GM19239 (cell line): ENCODE results near the gene CARD14.
"Not testable (repeated sequence)": the region's sequence is repeated elsewhere in the genome, so short reads cannot be mapped to it uniquely, and the experiment has no call there.

Source experiments
- DNase-seq: peaks from one replicate; pipeline ENCODE4 v3.0.0; 2011; ENCODE audit warnings: low spot score; ENCODE audit not compliant: insufficient read length
- FAIRE-seq: peaks from 2 replicates; lab custom pipeline; 2011; peaks lifted over from hg19 to GRCh38; lab: Jason Lieb, UNC

Gene CARD14

GRCh38 chr17:80244871-80245509, 75.2 kb downstream of the CARD14 start:
- DNase-seq (no peak), FAIRE-seq (no peak)

- FAIRE-seq (no peak), DNase-seq (no peak)
These were observed 75.9 kb downstream of the CARD14 start for GRCh38 chr17:80245566-80246265.

- FAIRE-seq (no peak), DNase-seq (no peak)
These were observed 76.4 kb downstream of the CARD14 start for GRCh38 chr17:80246266-80246681.

DNA sequence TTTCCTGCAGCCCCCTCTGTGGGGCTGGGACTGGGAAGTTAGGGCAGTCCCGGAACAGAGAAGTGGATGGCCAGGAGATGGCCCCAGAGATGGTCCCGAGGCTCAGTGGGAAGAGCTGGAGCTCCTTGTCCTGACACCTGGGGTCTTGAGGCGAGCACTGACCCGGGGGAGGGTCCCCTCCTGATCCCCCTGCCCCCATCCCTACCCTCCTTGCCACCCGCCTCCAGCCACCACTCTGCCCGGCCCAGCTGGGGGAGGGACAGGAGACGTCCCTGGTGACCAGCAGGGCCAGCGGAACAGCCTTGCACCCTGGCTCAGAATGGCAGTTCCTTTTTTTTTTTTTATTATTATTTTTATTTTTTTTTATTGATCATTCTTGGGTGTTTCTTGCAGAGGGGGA, 76.9 kb downstream of the CARD14 start:
- FAIRE-seq (no peak), DNase-seq (no peak)

GRCh38 chr17:80247561-80247960, 77.7 kb downstream of the CARD14 start:
- DNase-seq: no peak

DNA sequence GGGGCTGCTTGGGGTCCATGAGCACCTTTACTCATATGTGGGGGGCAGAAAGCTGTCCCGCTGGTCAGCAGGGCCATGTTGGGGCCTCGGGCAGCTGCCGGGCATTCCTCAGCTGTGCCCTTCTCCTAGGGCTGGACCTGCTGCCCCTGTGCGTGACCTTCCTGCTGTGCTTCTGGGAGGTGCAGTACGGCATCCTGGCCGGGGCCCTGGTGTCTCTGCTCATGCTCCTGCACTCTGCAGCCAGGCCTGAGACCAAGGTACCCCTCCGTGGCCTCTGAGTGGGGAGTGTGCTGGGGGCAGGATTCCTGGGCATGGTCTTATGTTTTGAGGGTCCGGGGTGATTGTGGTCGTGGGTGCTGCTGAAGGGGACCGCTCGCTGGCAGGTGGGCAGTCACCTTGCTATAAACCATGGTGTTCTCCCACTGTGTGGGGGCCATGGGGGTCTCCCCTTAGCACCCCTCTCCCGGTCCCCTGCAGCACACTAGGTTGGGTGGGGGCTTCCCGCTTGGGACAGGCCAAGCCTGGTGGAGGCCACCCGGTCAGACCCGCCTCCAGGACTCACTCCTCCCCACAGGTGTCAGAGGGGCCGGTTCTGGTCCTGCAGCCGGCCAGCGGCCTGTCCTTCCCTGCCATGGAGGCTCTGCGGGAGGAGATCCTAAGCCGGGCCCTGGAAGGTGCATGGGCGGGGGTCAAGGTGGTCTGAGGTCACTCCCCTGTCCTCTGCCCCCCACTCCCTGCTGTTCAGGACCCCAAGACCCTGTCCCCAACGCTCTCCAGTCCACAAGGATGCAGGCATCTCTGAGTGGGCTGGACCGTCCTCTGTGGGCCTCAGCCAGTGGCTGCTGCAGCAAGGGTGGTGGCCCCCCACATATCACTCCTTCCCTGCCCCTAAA, 78.4 kb downstream of the CARD14 start:
- FAIRE-seq (no peak), DNase-seq (no peak)

More at GRCh38 chr17:80247561-80247960, 77.7 kb downstream of the CARD14 start:
- FAIRE-seq: no peak

GRCh38 chr17:80248894-80249710, 79.3 kb downstream of the CARD14 start:
- FAIRE-seq (no peak), DNase-seq (no peak)

DNA sequence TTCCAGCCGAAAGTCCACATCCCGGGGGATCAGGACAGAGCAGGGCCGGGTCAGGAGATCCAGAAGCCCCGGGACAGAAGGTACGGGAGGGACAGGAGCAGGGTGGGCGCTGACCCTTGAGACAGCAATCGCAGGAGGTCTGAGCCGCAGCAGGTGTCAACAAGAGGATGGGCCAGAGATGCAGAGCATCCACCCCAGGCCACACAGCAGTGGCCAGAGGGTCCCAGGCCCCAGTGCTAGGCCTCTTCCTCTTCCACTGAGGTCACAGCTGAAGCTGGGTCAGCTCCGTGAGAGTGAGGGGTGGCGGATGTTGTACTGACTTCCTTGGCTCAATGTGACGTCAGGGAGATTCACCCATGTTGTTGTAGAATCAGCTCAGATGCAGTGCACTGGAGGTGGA, 82.1 kb downstream of the CARD14 start:
- FAIRE-seq (no peak), DNase-seq (no peak)

DNA sequence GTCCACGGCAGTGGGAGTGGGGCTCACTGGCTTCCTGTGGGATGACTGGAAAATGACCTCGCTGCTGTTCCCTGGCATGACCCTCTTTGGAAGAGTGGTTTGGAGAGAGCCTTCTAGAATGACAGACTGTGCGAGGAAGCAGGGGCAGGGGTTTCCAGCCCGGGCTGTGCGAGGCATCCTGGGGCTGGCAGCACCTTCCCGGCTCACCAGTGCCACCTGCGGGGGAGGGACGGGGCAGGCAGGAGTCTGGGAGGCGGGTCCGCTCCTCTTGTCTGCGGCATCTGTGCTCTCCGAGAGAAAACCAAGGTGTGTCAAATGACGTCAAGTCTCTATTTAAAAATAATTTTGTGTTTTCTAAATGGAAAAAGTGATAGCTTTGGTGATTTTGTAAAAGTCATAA, 83.0 kb downstream of the CARD14 start:
- DNase-seq (peak; percentile 85), FAIRE-seq (no peak)

- DNase-seq: no peak
- FAIRE-seq: no peak
These were observed 84.0 kb downstream of the CARD14 start for GRCh38 chr17:80253631-80254395.

DNA sequence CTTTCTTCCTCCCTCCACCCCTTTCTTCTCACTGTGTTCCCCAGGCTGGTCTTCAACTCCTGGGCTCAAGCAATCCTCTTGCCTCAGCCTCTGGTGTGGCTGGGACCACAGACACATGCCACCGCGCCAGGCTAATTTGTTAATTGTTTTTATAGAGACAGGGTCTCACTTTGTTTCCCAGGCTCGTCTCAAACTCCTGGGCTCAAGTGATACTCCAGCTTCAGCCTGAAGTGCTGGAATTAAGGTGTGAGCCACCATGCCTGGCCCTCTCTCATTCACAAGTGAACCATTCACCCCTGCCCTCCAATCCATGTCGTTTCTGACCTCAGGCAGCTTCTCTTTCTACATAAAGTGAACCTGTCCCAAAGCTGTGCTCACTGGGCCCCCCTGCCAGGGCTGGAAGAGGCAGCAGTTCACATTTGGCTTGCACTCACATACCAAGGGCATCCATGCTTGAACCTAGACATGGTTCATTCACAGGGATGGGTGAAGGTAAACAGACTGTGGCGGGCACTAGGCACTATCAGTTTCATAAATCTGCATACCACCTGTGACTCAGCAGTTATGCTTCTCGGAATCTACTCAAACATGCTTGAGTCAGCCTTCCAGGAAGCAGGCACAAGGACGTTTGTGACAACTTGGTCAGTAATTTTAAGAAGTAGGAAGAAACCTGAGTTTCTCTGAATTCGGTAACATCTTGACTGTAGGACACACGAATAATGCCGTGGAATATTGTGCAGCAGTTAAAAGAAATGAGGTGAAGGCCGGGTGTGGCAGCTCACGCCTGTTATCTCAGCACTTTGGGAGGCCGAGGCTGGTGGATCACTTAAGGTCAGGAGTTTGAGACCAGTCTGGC, 84.8 kb downstream of the CARD14 start:
- DNase-seq (peak; percentile 65), FAIRE-seq (peak; percentile 95)

DNA sequence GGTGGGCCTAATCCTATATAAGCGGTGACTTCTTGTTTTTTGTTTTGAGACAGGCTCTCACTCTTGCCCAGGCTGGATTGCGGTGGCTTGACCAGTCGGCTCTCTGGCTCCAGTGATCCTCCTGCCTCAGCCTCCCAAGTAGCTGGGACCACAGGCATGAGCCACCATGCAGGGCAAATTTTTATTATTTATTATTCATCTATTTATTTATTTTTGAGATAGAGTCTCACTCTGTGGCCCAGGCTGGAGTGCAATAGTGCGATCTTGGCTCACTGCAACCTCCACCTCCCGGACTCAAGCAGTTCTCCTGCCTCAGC, 86.2 kb downstream of the CARD14 start:
- DNase-seq (no peak), FAIRE-seq (no peak)

GRCh38 chr17:80257716-80258213, 87.9 kb downstream of the CARD14 start:
- FAIRE-seq (no peak), DNase-seq (no peak)

DNA sequence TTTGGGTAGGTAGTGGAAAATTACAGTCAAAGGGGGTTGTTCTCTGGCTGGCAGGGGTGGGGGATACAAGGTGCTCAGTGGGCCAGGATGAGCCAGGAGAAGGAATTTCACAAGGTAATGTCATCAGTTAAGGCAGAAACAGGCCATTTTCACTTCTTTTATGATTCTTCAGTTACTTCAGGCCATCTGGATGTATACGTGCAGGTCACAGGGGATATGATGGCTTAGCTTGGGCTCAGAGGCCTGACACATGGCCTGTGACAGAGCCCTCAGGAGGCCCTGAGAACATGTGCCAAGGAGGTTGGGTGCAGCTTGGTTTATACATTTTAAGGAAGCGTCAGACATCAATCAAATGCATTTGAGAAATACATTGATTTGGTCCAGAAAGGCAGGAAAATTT, 88.5 kb downstream of the CARD14 start:
- not testable (repeated sequence) for FAIRE-seq, DNase-seq
